Esophagus (tissue), 2 donors: ENCODE results near the gene ABHD8. TPM values are rescaled to one million over a fixed set of nuclear protein-coding genes. Genes with fewer than 3 reads are reported as not detected.

Source experiments
- H3K27ac ChIP-seq, 2 donors: one replicate each; pipeline ENCODE4 v1.5.1; 2013; ENCODE audit warnings: low read depth in 2 of 2, mild to moderate bottlenecking in 2 of 2, inconsistent platforms in 1 of 2, low read length in 1 of 2, moderate library complexity in 1 of 2
- H3K27me3 ChIP-seq, 2 donors: one replicate each; pipeline ENCODE4 v1.6.1; 2013; ENCODE audit warnings: low read length in 2 of 2, control low read depth in 1 of 2, mild to moderate bottlenecking in 1 of 2; ENCODE audit not compliant: insufficient read depth in 2 of 2, control insufficient read depth in 1 of 2
- H3K36me3 ChIP-seq, 2 donors: one replicate each; pipeline ENCODE4 v1.6.1; 2013; ENCODE audit warnings: low read length in 1 of 2; ENCODE audit not compliant: control insufficient read depth in 2 of 2, insufficient read depth in 2 of 2
- H3K4me1 ChIP-seq, 2 donors: one replicate each; pipeline ENCODE4 v1.6.1; 2013; ENCODE audit warnings: low read length in 1 of 2; ENCODE audit not compliant: control insufficient read depth in 2 of 2, insufficient read depth in 2 of 2
- H3K4me3 ChIP-seq, 2 donors: one replicate each; pipeline ENCODE4 v1.5.1; 2013; ENCODE audit warnings: low read length in 2 of 2, mild to moderate bottlenecking in 2 of 2, low read depth in 1 of 2, moderate library complexity in 1 of 2
- H3K9me3 ChIP-seq, 2 donors: one replicate each; pipeline ENCODE4 v1.6.1; 2013; ENCODE audit warnings: mild to moderate bottlenecking in 2 of 2, low read depth in 1 of 2, low read length in 1 of 2, moderate library complexity in 1 of 2; ENCODE audit not compliant: control insufficient read depth in 2 of 2, insufficient read depth in 1 of 2
- WGBS, 2 donors: extraction: QIAGEN DNeasy Blood & Tissue Kit; methylation state at CpG; one replicate each; pipeline ENCODE4 v1.1.7; 2013; 5-methylcytosine and 5-hydroxymethylcytosine counted together
- polyA plus RNA-seq, 2 donors: library from polyadenylated mRNA; stranded (reverse); fragments of 200-250 nt; gene quantifications; one replicate each; pipeline ENCODE4 v1.2.3, GENCODE V29; 2013
- donor health status: healthy with polysubstance abuse.
- donor health status: Bipolar disorder and iron deficiency.

Gene ABHD8
- polyA plus RNA-seq, 2 donors = 3.4 to 4.5 TPM

GRCh38 chr19:17289489-17289888, 13.7 kb downstream of the ABHD8 start:
- Histone ChIP-seq H3K27ac (no peak overlapping the region), H3K36me3 (peaks cover 0 to under 1% of the 10 kb centered on the region in 2 donors), H3K4me1 (peaks cover 0 to 4% of the 10 kb centered on the region in 2 donors), H3K4me3 (no peak overlapping the region), H3K27me3 (no peaks in the 10 kb centered on the region), H3K9me3 (no peaks in the 10 kb centered on the region)
- 15 to 21% methylated on average over 22 of the region's 22 CpGs for WGBS, 2 donors

- peaks cover 0 to 5% of the 10 kb centered on the region in 2 donors for H3K27me3 ChIP-seq
- 83 to 88% methylated on average over 9 of the region's 9 CpGs for WGBS, 2 donors
- H3K36me3 ChIP-seq = no peaks in the 10 kb centered on the region
- H3K27ac ChIP-seq = no peak overlapping the region
- no peak overlapping the region for H3K4me3 ChIP-seq
- H3K9me3 ChIP-seq = no peaks in the 10 kb centered on the region
- H3K4me1 ChIP-seq = peaks cover 4 to 5% of the 10 kb centered on the region in 2 donors
Measured at GRCh38 chr19:17286752-17287151, 16.5 kb downstream of the ABHD8 start.

- Histone ChIP-seq H3K36me3 (no peaks in the 10 kb centered on the region), H3K9me3 (no peaks in the 10 kb centered on the region), H3K27me3 (peaks cover 0 to 5% of the 10 kb centered on the region in 2 donors), H3K27ac (no peak overlapping the region), H3K4me3 (no peak overlapping the region), H3K4me1 (peaks cover 4 to 7% of the 10 kb centered on the region in 2 donors)
- WGBS, 2 donors = 92 to 93% methylated on average over 11 of the region's 11 CpGs
Measured at GRCh38 chr19:17286263-17286662, 17.0 kb downstream of the ABHD8 start.

- H3K27ac ChIP-seq = no peak overlapping the region
- H3K36me3 ChIP-seq = no peaks in the 10 kb centered on the region
- H3K4me3 ChIP-seq = no peak overlapping the region
- peaks cover 4 to 7% of the 10 kb centered on the region in 2 donors for H3K4me1 ChIP-seq
- no peaks in the 10 kb centered on the region for H3K9me3 ChIP-seq
- peaks cover 0 to 5% of the 10 kb centered on the region in 2 donors for H3K27me3 ChIP-seq
- WGBS, 2 donors = 90% methylated on average over 18 of the region's 18 CpGs
Measured at GRCh38 chr19:17285415-17286135, 17.6 kb downstream of the ABHD8 start.

DNA sequence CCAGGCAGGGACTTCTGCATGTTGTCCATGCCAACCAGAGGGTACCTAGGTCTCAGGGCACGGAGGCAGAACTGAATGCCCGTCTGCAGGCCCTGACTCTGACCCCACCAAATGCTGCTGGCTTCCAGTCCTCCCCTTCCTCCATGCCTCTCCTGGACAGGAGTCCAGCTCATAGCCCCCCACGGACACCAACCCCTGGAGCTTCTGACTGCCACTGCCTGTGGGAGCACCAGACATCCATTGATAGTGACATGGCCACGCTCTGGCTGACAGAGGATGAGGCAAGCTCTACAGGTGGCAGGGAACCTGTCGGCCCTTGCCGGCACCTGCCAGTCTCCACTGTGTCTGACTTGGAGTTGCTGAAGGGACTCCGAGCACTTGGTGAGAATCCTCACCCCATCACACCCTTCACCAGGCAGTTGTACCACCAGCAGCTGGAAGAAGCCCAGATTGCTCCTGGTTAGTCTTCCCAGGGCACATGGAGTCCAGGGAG, 19.7 kb downstream of the ABHD8 start:
- Histone ChIP-seq H3K9me3 (no peaks in the 10 kb centered on the region), H3K4me1 (peaks cover 4 to 7% of the 10 kb centered on the region in 2 donors), H3K36me3 (peaks cover 0 to 4% of the 10 kb centered on the region in 2 donors), H3K27me3 (peaks cover 0 to 5% of the 10 kb centered on the region in 2 donors), H3K27ac (no peak overlapping the region), H3K4me3 (no peak overlapping the region)
- 89 to 91% methylated on average over 7 of the region's 7 CpGs for WGBS, 2 donors

DNA sequence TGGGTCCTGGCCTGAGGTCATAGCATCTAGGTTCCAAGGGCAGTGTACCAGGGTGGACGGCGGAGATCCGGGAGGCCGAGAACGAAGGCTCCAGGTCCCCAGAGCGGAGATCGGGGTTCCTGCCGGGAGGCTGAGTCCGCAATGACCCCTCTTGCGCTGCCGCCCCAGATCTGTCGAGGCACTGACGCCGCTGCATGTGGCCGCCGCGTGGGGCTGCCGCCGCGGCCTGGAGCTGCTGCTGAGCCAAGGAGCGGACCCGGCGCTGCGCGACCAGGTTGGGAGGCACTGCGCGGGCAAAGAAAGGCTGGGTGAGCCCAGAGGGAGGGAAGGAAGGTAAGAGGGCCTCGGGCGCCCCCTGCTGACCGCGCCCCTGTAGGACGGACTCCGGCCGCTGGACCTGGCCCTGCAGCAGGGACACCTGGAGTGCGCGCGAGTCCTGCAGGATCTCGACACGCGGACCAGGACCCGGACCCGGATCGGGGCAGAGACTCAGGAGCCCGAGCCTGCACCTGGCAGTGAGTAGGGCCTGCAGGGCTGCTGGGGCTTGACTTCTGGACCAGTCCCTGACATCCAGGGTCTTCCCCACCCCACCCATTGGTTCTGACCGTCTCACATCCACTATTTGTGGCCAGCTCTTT, 20.6 kb downstream of the ABHD8 start:
- 2% methylated on average over 41 to 45 of the region's 45 CpGs for WGBS, 2 donors
- H3K4me3 ChIP-seq = peak overlapping the region; percentile 26 to 36
- no peaks in the 10 kb centered on the region for H3K9me3 ChIP-seq
- H3K4me1 ChIP-seq = peaks cover 4 to 7% of the 10 kb centered on the region in 2 donors
- H3K27me3 ChIP-seq = peaks cover 0 to 5% of the 10 kb centered on the region in 2 donors
- H3K36me3 ChIP-seq = peaks cover 0 to 6% of the 10 kb centered on the region in 2 donors
- no peak overlapping the region for H3K27ac ChIP-seq

DNA sequence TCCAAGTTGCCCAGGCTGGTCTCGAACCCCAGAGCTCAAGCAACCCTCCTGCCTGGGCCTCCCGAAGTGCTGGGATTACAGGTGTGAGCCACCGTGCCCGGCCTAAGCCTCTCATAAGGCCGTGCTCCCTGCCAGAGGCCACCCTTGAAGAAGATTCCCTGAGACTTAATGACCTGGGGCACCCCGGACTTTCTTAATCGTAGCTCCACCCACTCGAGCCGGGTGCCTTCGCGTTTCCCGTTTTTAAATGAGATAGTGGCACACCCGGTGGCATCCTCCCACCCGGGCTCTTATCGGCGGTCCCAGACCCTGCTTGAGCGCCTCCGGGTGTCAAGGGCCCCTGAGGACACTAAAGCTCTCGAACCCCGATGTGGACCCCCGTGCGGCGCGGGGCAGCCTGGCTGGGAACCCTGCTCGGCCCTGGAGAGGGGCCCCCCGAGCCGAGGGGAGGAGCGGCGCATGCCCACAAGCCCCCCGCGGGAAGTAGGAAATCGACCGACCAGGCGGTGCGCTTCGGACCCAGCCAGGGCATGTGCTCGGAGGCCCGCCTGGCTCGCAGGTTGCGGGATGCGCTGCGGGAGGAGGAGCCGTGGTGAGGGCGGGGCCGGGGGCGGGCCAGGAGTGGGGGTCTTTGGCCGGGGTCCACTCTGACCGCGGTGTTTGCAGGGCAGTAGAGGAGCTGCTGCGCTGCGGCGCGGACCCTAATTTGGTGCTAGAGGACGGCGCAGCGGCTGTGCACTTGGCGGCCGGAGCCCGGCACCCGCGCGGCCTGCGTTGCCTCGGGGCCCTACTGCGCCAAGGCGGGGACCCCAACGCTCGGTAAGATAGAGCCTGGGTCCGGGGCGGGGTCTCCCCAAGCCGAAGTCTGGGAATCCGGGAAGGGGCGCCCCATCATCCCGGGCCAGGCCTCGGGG, 21.6 kb downstream of the ABHD8 start, which contains the start of gene ANKLE1:
Gene ANKLE1 (plus strand): TSS at position 511 of the 914 bp plus-strand sequence. CDS start 20 bp downstream, at position 531.
- Histone ChIP-seq H3K27me3 (peaks cover 0 to 5% of the 10 kb centered on the region in 2 donors), H3K36me3 (peaks cover 6% of the 10 kb centered on the region in 2 donors), H3K9me3 (no peaks in the 10 kb centered on the region), H3K4me3 (peak within 1 kb of the TSS; percentile 26 to 36), H3K4me1 (peaks cover 4 to 7% of the 10 kb centered on the region in 2 donors), H3K27ac (no peak within 1 kb of the TSS)
- 6% methylated on average over 67 to 75 of the region's 75 CpGs for WGBS, 2 donors

DNA sequence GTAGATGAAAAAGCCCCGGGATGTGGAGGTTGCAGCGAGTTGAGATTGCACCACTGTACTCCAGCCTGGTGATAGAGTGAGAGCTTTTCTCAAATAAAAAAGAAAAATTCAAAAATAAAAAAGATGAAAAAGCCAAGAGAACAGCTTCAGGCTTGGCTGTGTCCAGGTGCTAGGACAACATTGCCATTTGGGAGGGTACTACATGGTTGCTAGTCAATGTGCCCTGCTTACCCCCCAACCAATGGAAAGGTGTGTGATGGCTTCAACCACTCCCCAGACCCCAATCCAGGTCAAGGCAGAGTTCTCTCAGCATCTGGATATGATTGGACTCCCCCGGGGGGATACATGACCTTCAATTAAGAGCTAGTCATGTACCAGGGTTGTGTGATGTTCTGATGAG, 23.8 kb downstream of the ABHD8 start:
- 75 to 77% methylated on average over 3 of the region's 3 CpGs for WGBS, 2 donors
- H3K4me3 ChIP-seq = no peak overlapping the region
- H3K27ac ChIP-seq = no peak overlapping the region
- H3K27me3 ChIP-seq = peaks cover 0 to 5% of the 10 kb centered on the region in 2 donors
- H3K4me1 ChIP-seq = peaks cover 4 to 7% of the 10 kb centered on the region in 2 donors
- H3K36me3 ChIP-seq = peaks cover 6 to 16% of the 10 kb centered on the region in 2 donors
- H3K9me3 ChIP-seq = no peaks in the 10 kb centered on the region
